GM12875 (cell line): ENCODE results near the gene BUD13.

Source experiments
- H3K4me3 ChIP-seq: one replicate; pipeline ENCODE4 v1.5.1; 2011; ENCODE audit warnings: low read depth, low read length, control low read depth
- CTCF ChIP-seq: IDR thresholded peaks from 2 replicates; pipeline ENCODE4 v1.5.1; 2011; ENCODE audit warnings: low read depth, mild to moderate bottlenecking, control low read depth, inconsistent platforms, low read length, moderate library complexity, borderline replicate concordance; ENCODE audit not compliant: insufficient read depth

The BUD13 gene

GRCh38 chr11:116787786-116788486 is 15.1 kb upstream of the BUD13 start, which contains the start of gene ZPR1:
TSS of gene ZPR1 (minus strand) at chr11:116788023. CDS start at chr11:116787990, 33 bp downstream.
- H3K4me3 ChIP-seq: peak within 1 kb of the TSS; percentile 85
- TF ChIP-seq CTCF: no peak

- H3K4me3 ChIP-seq: peak overlapping the region; percentile 85
- no peak for TF ChIP-seq CTCF
Measured at GRCh38 chr11:116787436-116787785, 14.6 kb upstream of the BUD13 start.

DNA sequence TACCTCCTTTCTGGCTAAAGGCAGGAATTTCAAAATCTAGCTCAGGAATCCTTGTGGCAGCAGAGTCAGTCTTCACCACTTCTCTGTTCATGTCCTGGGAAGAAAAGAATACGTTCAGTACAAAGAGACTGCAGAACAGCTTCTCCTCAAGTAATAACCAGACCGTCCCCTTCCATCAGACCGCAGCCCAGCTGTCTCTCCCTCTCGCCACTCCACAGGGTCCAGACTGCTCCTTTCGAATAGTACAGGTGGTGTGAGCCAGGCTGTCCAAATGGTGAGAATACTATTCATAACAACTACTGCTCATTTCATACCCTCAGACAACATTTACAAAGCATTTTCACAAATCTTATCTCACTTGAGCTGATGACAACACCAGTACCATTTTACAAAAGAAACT is 14.2 kb upstream of the BUD13 start:
- no peak for TF ChIP-seq CTCF
- peak overlapping the region; percentile 85 for H3K4me3 ChIP-seq

DNA sequence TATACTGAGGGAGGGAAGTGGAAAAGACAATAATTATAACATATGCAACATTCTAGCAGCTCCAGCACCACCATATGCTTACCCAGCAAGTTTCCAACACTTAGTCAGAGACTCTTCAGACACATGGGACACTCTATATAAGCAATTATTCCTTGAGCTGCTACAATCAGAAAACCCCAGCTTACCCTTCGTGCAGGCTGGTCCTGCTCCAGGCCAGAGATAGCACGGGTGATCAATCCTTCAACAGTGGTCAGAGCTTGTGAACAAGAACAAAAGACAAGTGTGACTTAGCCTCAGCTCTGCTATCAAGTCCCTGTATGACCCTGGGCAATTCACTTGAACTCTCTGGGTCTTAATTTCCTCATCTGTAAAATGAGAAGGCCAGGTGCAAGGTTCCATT is 13.5 kb upstream of the BUD13 start:
- no peak for TF ChIP-seq CTCF
- no peak overlapping the region for H3K4me3 ChIP-seq

DNA sequence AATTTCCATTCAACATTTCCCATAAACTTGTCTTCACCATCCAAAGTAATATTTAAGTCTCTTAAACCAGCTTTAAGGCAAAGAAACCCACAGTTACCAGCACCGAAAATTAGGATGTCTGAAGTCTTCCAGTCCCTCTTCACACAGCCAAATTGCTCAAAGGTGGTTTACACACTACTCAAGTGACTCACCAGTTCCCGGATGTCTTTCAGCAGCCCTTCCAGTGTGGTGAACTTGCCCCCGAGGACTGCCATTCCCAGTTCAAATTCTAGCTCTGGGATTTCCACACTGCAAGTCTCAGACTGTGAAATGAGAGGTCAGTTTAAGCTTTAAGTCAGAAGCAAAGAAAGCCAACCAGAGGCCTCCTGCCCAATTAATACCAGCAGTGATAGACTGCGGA is 9.9 kb upstream of the BUD13 start:
- no peak for TF ChIP-seq CTCF
- no peak overlapping the region for H3K4me3 ChIP-seq

- no peak for TF ChIP-seq CTCF
- no peak overlapping the region for H3K4me3 ChIP-seq
Measured at GRCh38 chr11:116778556-116778955, 5.8 kb upstream of the BUD13 start.

- H3K4me3 ChIP-seq: no peak overlapping the region
- TF ChIP-seq CTCF: no peak
Measured at GRCh38 chr11:116777056-116777455, 4.3 kb upstream of the BUD13 start.
